Islet of Langerhans (tissue), 1 donor: ENCODE data around the gene SPOP.
"Not testable (repeated sequence)": the region's sequence is repeated elsewhere in the genome, so short reads cannot be mapped to it uniquely, and the experiment has no call there.

Experiments used
- FAIRE-seq: peaks from one replicate; lab custom pipeline; 2011; peaks lifted over from hg19 to GRCh38; lab: Jason Lieb, UNC

Gene SPOP

DNA sequence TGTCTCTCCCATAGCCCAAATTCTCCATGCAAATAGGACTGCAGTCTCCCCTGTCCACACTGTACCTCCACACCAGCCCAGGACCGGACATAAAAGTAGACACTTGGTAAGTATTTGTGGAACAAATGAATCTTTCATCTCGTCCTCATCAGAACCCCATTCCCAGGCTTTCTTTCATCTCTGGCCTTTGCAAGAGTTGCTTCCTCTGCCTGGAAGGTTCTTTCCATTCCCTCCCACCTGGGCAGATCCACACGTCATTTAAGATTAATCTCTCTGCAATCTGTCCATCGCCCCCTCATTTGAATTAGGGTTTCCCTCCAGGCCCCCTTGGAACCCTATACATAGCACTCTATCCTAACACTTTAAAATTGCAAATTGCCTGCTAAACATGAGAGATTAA lies 106.1 kb downstream of the SPOP start:
- FAIRE-seq, result no peak

DNA sequence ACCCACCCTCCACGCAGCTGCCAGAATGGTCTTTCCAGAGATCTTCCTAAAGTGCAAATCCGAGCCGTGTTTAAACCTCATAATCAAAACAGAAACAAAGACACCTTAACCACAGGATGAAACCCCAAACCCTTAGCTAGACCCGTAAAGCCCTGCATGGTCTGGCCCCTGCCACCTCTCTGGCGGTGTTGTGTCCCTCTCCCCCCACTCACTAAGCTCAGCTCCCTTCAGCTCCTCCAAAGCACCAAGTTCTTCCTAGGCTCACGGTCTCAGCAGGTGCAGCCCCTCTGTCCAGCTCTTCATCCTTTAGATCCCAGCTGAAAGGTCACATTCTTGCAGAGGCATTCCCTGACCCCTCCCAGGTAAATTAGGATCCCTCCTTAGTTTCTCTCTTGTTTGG lies 106.6 kb downstream of the SPOP start:
- no peak for FAIRE-seq

GRCh38 chr17:49570540-49571242 lies 107.2 kb downstream of the SPOP start:
- no peak for FAIRE-seq

DNA sequence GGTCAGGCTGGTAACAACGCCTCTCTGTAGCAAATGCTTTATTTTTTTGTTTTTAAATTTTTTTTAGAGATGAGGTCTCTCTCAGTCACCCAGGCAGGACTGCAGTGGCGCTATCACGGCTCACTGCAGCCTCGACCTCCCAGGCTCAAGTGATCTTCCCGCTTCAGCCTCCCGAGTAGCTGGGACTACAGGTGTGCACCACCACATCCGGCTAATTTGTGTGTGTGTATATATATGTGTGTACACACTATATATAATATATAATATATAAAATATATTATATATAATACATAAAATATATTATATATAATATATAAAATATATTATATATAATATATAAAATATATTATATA lies 109.2 kb downstream of the SPOP start:
- FAIRE-seq, result not testable (repeated sequence)

DNA sequence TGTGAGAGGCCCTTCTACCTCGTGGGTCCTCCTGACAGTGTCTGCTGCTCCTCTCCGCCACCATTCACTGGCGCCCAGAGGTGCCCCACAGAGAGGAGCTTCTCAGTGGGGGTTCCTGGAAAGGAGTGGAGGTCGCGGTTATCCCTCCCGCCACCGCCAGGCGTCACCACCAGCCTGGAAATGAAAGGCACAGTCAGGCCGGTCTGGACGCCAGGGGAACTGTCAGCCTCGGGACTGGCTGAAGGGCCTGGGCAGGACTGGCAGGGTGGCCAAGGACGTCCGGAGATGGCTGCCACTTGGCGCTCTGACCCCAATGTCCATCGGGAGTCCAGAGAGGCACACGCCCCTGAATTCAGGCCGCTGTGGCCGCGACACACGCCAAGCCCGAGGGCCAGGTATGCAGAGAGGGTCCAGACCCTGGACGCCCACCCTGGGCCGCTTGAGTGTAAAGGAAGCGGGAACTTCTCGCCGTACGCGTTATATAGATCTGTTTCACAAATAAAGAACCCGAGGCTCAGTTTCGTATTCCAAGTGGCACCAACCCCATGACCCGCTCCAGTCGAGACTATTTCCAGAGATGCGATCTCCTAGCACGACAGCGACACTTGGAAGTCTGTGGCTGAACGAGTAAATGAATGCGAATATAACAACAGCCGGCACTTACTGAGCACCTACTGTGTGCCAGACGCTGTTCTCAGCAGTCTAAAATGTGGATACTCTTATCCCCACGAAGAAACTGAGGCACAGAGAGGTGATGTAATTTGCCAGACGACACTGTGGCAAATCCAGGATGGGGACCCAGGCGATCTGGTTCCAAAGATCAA lies 109.8 kb downstream of the SPOP start:
- no peak for FAIRE-seq

DNA sequence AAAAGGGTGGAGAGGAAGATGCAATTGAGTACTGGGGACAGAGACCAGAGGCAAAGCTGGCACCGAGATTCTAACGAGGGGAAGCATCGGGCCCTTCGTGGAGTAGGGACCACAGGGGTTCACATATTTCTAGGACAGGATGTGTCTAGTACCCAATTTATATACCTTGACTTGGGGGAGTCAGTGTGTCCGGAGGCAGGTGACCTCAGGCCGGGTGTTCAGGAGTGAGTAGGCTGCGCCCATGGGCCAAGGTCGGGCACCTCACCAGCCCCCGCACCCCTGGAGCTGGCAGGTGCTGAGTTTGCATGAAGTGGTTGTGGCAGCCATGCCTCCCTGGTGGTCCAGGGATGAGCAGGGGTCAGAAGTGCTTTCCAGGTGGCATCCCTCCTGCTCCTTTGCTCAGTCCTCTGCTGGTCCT lies 110.8 kb downstream of the SPOP start:
- FAIRE-seq, result no peak

DNA sequence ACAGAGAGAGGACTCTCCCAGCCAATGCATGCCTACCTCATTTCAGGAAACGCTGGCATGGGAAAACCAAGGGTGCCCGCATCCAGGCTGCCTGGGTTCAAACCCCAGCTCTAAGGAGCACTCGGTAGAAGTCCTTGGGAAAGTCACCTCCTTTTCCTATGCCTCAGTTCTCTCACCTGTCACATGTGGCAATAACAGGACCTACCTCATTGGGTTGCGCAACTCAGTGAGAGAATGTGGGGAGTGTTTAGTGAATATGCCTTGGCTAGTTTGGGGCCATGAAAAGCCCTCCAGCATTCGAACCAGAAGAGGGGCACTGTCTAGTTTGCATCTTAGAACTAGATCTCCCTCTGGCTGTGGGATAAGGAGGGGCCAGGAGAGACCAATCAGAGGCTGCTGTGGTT lies 111.2 kb downstream of the SPOP start:
- FAIRE-seq, result no peak

GRCh38 chr17:49565948-49566491 lies 111.9 kb downstream of the SPOP start:
- no peak for FAIRE-seq

DNA sequence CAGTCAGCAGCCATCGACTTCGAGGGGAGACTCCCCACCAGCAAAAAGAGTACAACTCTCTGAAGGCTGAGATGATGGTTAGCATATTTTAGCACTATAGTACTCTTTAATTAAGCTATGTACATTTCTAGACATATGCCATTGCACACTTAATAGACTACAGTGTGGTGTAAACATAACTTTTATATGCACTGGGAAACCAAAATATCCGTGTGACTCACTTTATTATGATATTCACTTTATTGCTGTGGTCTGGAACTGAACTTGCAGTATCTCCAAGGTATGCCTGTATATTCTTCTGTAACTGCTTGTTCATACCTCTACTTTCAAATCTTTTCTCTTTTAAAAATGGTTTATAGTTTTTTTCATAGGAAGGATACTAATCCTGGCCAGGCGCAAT lies 113.3 kb downstream of the SPOP start:
- FAIRE-seq, result no peak

DNA sequence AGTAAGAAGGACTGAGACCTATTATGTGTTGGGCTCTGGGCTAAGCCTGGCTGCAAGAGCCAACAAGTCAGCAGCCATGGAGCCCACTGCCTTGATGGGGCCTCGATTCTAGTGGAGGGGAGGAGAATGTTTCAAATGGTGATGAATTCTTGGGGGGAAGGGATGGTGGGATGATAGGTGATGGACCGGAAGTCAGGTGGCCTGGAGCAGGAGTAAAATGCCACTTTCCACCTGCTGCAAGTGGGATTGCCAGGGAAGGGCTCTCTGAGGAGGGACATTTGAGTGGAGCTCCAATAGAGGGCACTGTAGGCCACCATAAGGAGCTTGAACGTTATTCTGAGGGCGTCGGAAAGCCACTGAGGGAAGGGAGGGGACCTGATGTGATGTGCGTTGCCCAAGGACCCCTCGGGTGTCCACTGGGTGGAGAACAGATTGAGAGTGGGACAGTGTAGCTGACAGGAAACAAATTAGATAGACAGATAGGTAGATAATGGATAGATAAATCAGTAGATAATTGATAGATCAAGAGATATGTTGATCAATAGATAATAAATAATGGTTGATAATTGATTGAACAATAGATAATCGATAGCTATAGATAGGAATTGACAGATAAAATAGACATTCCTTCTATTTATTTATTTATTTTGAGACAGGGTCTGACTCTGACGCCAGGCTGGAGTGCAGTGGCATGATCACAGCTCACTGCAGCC lies 120.4 kb downstream of the SPOP start:
- no peak for FAIRE-seq

- no peak for FAIRE-seq
Observed at GRCh38 chr17:49556223-49556943, 121.5 kb downstream of the SPOP start.

DNA sequence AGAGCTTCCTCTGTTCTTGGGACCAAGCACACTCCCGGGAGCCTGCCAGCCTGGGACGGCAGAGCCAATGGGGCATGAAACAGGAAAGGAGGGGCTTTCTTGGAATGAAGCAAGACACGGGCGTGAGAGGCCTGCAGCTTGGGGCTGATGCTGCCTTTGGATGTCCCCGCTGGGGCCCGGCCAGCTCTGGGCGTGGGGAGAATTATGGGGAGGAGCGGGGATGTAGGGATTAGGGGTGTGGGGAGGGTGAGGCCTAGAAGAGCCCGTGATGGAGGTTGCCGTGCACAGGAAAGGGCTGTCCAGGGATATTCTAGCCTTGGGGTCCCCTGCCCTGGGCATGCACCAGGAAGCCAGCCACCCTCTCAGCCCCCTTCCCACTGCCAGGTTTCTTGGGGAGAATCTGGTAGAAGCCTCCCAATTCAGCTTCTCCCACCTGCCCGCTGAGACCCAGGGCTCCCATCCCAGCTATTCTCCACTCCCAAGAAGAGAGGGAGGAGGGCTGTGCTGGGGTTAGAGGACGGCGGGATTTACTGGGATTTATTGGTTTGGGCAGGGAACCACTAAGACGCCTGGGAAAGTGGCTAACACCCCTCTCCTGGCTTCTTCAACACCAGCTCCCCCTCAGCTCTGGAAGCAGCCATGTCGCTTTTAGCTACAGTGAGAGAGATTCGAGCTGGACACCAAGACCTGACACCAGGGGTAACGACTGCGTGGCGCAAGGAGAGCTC lies 122.2 kb downstream of the SPOP start:
- FAIRE-seq, result no peak

DNA sequence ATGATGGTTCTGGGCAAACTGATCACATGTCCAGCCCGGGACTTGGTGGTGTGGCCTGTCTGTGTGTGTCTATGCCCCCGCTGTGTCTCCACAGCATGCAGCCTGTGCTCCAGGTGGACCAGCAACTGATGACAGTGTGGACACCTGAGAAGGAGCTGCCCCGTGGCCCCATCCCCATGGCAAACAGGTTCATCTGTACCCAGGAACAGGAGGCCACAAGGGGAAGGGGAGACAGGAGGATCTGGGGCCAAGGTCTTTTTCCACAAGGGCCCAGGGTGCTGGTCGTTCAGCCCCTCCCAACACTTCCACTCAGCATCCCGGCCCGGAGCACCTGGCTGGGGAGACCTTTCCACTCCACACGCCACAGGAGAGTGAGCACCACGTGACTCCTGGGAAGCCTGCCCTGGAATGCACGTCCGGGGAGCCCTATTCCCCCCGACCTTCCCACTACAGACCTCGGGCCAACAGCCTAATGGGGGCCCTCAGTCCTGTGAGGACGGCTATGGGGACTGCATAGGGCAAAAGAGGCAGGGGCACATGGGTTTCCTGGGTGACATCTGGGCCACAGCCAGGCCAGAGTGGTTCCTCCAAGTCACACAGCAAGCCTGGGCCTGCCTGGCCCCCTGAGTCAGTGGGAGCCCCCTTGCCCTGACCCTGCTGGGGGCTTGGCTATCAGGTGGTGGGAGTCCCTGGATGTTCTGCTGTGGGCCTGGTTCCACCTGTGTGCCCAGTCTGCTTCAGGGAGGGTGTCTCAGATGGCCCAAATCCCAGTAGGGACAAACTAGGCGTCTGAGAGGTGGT lies 123.0 kb downstream of the SPOP start:
- FAIRE-seq, result no peak

DNA sequence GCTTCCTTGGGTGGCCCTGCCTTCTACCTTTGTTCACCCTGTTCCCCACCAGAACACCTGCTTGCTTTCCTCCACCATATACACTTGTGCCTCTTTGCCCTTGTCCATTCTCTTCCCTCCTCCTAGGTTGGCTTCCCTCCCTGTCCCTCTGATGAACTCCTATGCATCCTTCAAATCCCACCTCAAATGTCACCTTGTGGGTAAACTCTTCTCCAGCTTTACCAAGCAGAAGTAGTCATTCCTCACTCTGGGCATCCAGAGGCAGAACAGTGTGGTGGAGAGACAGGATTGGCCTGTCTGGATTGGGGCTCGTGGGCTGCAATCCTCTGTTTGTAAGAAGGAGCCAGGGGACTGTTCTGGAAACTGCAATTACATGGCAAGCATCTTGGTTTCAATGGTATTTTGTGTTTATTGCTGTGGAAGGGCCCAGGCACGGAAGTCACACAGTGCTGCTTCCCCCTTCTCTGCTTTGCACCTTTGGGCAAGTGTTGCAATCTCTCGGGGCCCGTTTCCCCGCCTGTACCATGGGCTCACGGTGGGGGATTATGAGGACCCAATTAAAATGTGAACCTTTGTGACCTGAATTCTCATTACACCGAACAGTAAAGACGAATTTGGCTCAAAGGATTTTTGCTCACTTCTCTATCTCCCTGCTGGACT lies 124.1 kb downstream of the SPOP start:
- no peak for FAIRE-seq

DNA sequence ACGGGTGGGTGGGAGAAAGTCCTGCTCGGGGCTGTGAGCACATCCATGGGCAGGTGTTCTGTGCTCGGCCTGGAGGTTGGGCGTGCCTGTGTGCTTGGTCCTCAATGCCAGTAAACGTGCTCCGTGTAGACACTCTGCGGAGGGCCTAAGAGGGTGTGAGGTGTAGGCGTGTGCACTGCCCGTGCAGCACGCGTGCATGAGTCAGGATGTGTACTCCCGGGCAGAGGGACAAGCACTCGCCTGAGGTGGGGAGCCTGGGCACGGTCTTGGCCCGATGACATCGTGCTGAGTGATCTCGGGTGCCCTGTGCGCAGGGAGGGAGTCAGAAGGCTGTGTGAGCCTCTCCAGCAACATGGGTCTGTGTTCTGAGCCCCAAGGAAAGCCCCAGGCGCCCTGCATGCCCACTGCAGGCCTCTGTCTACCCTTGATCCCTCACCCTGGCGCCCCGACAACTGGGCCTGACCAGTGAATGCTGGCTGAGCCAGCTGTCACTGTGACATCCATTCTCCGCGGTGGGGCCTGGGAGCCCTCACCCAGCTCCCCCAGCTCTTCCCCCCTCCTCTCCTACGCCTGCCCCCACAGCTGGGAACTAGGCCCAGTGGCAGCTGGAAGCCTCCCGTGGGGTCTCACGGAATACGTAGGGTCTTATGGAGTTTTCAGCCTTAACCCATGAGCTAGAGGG lies 125.7 kb downstream of the SPOP start:
- no peak for FAIRE-seq

DNA sequence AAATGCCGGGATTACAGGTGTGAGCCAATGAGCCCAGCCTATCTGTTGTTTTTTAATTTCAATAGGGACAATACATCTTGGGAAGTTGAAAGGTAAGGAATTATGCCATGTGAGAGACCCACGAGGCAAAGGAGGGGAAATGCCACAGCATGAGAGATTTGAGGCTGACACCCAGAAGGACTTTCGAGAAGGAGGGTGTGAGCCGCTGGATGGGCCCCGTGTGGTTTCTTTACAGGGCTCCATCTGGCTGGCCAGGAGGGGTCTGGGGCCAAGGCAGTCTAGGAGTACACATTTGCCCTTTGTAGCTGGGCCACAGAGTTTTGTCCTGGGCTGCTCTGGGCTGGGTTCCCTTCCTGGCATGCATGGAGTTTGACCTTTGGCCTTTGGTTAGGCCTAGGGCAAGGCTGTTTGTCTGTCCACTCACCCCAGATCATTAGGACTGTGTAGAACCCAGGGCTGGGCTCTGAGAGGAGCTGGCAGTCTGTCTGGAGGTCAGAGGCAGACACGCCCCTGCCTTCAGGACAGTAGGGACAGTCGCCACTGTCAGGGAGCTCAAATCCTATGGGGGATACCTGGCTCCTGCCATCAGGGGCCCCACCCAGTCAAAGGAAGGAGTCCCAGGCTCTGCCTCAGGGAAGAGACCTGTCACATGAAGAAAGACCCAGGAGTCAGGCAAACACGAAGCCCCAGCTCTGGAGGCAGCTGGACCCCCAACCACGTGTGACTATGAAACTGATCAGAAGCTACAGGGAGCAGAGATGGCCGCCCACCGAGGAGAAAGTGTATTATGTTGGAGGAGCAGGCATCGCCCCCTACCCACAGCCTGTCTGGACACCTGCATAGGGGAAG lies 126.5 kb downstream of the SPOP start:
- FAIRE-seq, result no peak

DNA sequence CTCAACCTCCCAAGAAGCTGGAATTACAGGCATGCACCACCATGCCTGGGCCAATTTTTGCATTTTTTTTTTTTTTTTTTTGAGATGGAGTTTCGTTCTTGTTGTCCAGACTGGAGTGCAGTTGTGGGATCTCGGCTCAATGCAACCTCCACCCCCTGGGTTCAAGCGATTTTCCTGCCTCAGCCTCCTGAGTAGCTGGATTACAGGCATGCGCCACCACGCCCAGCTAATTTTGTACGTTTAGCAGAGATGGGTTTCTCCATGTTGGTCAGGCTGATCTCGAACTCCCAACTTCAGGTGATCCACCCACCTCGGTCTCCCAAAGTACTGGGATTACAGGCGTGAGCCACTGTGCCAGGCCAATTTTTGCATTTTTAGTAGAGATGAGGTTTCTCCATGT lies 127.1 kb downstream of the SPOP start:
- not testable (repeated sequence) for FAIRE-seq
